ENCODE data around the gene SP140L.

GRCh38 chr2:230318190-230319121 is 8.5 kb upstream of the SP140L start:
- no peak for TF ChIP-seq EZH2 (IDR thresholded peaks at IDR 0.05; ENCODE audit: insufficient read depth, poor library complexity, severe bottlenecking)
- TF ChIP-seq EZH2phosphoT487 (IDR thresholded peaks at IDR 0.05; ENCODE audit: insufficient read depth, low read depth) = no peak
